Measurements from ENCODE around the gene SLC22A23.

GRCh38 chr6:3490625-3490980 lies 33.8 kb upstream of the SLC22A23 start:
- TF ChIP-seq TAF1 (IDR thresholded peaks at IDR 0.05; ENCODE audit: borderline replicate concordance, low read depth, low read length) (no peak), POLR2A (IDR thresholded peaks at IDR 0.05; ENCODE audit: low read depth, low read length) (no peak), POLR2AphosphoS5 (IDR thresholded peaks at IDR 0.05; ENCODE audit: low read depth, low read length) (no peak)

Measured in GM12892 (cell line).